ENCODE data around the gene MALAT1.

MALAT1 gene

GRCh38 chr11:65540290-65541092, 41.6 kb downstream of the MALAT1 start:
- DNase-seq, result peak; percentile 86

- DNase-seq, result no peak
Observed at GRCh38 chr11:65541093-65541982, 42.5 kb downstream of the MALAT1 start.

GRCh38 chr11:65542738-65543390, 44.0 kb downstream of the MALAT1 start:
- DNase-seq, result no peak

- DNase-seq, result no peak
Observed at GRCh38 chr11:65545853-65546216, 47.0 kb downstream of the MALAT1 start.

- peak; percentile 100 for DNase-seq
Observed at GRCh38 chr11:65546217-65546958, 47.5 kb downstream of the MALAT1 start.

GRCh38 chr11:65547446-65548125, 48.7 kb downstream of the MALAT1 start:
- DNase-seq, result peak; percentile 52

GRCh38 chr11:65548395-65548794, 49.5 kb downstream of the MALAT1 start:
- no peak for DNase-seq

GRCh38 chr11:65549096-65549495, 50.3 kb downstream of the MALAT1 start:
- no peak for DNase-seq

- DNase-seq, result peak; percentile 71
Observed at GRCh38 chr11:65551572-65552387, 52.9 kb downstream of the MALAT1 start.

GRCh38 chr11:65552388-65552951, 53.6 kb downstream of the MALAT1 start:
- DNase-seq, result no peak

GRCh38 chr11:65553301-65554001, 54.6 kb downstream of the MALAT1 start:
- peak; percentile 60 for DNase-seq

- DNase-seq, result no peak
Observed at GRCh38 chr11:65554057-65554818, 55.4 kb downstream of the MALAT1 start.

- no peak for DNase-seq
Observed at GRCh38 chr11:65554842-65555430, 56.1 kb downstream of the MALAT1 start.

GRCh38 chr11:65555693-65556231, 56.9 kb downstream of the MALAT1 start:
- DNase-seq, result no peak
